ENCODE data around the gene VIT.
A peak's percentile ranks its signal among the peaks of the same experiment; 100 is the strongest.

VIT gene

GRCh38 chr2:36672199-36672598, 24.3 kb upstream of the VIT start:
- no peak overlapping the region for H3K4me3 ChIP-seq (ENCODE audit: low read depth, low read length)
- TF ChIP-seq CTCF (IDR thresholded peaks at IDR 0.05; ENCODE audit: low read depth, low read length, missing control alignments): peak; percentile 72
- in situ Hi-C loops (cut with HindIII; ENCODE audit: low pct_ligation_motif_present, low sequenced_read_pairs): no loop called here
- DNase-seq: peak; percentile 25
- H3K27ac ChIP-seq: no peak overlapping the region
- H3K27me3 ChIP-seq (replicated peaks): no peaks in the 10 kb centered on the region
- no peaks in the 10 kb centered on the region for H3K36me3 ChIP-seq (replicated peaks)

DNA sequence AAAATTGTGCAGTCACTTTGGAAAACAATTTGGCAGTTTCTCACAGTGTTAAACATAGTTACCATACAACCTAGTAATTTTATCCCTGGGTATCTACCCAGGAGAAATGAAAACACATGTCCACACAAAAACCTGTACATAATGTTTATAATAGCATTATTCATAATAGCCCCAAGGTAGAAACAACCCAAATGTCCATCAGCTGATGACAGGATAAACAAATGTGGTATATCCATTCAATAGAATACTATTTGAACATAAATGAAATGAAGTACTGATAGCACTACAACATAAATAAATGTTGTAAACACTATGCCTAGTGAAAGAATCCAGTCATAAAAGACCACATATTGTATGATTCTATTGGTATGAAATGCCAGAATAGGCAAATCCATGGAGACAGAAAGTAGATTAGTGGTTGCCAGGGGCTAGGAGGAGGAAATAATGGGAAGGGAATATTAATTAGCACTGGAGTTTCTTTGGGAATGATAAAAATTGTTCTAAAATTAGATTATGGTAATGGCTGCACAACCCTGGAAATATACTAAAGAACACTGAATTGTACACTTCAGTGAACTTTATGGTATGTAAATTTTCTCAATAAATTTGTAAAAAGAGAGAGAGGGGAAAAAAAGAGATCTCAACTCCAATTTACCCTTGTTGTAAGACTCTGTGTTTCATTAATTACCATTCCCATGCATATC, 20.8 kb upstream of the VIT start:
- in situ Hi-C loops (cut with HindIII; ENCODE audit: low pct_ligation_motif_present, low sequenced_read_pairs): no loop called here
- no peak for TF ChIP-seq CTCF (IDR thresholded peaks at IDR 0.05; ENCODE audit: low read depth, low read length, missing control alignments)

GRCh38 chr2:36676364-36676763, 20.1 kb upstream of the VIT start:
- Histone ChIP-seq H3K27me3 (replicated peaks) (no peaks in the 10 kb centered on the region), H3K4me3 (ENCODE audit: low read depth, low read length) (no peak overlapping the region), H3K27ac (no peak overlapping the region), H3K36me3 (replicated peaks) (no peaks in the 10 kb centered on the region)
- DNase-seq: no peak
- in situ Hi-C loops (cut with HindIII; ENCODE audit: low pct_ligation_motif_present, low sequenced_read_pairs): no loop called here
- no peak for TF ChIP-seq CTCF (IDR thresholded peaks at IDR 0.05; ENCODE audit: low read depth, low read length, missing control alignments)

More for the DNA sequence above, 20.8 kb upstream of the VIT start:
- Histone ChIP-seq H3K36me3 (replicated peaks) (no peaks in the 10 kb centered on the region), H3K27ac (no peak overlapping the region), H3K4me3 (ENCODE audit: low read depth, low read length) (no peak overlapping the region), H3K27me3 (replicated peaks) (no peaks in the 10 kb centered on the region)
- no peak for DNase-seq

- no peak for TF ChIP-seq CTCF (IDR thresholded peaks at IDR 0.05; ENCODE audit: low read depth, low read length, missing control alignments)
- DNase-seq: no peak
- in situ Hi-C loops (cut with HindIII; ENCODE audit: low pct_ligation_motif_present, low sequenced_read_pairs): no loop called here
Observed at GRCh38 chr2:36677386-36677785, 19.1 kb upstream of the VIT start.

DNA sequence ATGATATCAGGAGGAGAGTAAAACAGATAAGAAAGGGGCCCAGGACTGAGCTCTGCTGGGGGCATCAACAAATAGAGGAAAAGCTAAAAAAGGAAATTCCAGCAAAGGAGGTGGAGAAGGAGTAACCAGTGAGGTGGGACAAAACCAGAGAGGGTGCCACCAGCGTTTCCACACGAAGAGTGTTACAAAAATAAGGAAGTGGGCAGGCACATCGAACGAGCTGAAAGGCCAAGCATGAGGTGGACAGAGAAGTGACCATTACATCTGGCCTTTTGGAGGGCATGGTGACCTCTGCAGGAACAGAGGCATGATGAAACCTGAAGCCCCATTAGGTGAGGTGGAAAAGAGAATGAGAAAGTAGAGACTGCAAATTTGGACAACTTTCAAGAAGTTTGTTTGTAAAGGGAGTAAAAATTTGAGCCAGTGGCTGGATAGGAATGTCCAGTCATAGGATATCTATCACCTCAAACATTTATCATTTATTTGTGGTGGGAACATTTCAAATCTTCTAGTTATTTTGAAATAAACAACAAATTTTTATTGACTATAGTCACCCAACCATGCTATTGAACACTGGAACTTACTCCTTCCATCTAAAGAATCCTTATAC, 18.4 kb upstream of the VIT start:
- no peak for DNase-seq
- no peak overlapping the region for H3K27ac ChIP-seq
- H3K27me3 ChIP-seq (replicated peaks): no peaks in the 10 kb centered on the region
- no peaks in the 10 kb centered on the region for H3K36me3 ChIP-seq (replicated peaks)
- in situ Hi-C loops (cut with HindIII; ENCODE audit: low pct_ligation_motif_present, low sequenced_read_pairs): no loop called here
- no peak overlapping the region for H3K4me3 ChIP-seq (ENCODE audit: low read depth, low read length)
- TF ChIP-seq CTCF (IDR thresholded peaks at IDR 0.05; ENCODE audit: low read depth, low read length, missing control alignments): no peak

More at GRCh38 chr2:36677386-36677785, 19.1 kb upstream of the VIT start:
- no peaks in the 10 kb centered on the region for H3K36me3 ChIP-seq (replicated peaks)
- H3K27ac ChIP-seq: no peak overlapping the region
- H3K4me3 ChIP-seq (ENCODE audit: low read depth, low read length): no peak overlapping the region
- H3K27me3 ChIP-seq (replicated peaks): no peaks in the 10 kb centered on the region
